HK-2 (cell line): ENCODE measurements around the gene BANK1.

Source experiments
- DNase-seq: peaks from one replicate; pipeline ENCODE4 v3.0.0-alpha.2; 2018; ENCODE audit not compliant: unreplicated experiment

Gene BANK1, protein sequence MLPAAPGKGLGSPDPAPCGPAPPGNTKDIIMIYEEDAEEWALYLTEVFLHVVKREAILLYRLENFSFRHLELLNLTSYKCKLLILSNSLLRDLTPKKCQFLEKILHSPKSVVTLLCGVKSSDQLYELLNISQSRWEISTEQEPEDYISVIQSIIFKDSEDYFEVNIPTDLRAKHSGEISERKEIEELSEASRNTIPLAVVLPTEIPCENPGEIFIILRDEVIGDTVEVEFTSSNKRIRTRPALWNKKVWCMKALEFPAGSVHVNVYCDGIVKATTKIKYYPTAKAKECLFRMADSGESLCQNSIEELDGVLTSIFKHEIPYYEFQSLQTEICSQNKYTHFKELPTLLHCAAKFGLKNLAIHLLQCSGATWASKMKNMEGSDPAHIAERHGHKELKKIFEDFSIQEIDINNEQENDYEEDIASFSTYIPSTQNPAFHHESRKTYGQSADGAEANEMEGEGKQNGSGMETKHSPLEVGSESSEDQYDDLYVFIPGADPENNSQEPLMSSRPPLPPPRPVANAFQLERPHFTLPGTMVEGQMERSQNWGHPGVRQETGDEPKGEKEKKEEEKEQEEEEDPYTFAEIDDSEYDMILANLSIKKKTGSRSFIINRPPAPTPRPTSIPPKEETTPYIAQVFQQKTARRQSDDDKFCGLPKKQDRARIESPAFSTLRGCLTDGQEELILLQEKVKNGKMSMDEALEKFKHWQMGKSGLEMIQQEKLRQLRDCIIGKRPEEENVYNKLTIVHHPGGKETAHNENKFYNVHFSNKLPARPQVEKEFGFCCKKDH

DNA sequence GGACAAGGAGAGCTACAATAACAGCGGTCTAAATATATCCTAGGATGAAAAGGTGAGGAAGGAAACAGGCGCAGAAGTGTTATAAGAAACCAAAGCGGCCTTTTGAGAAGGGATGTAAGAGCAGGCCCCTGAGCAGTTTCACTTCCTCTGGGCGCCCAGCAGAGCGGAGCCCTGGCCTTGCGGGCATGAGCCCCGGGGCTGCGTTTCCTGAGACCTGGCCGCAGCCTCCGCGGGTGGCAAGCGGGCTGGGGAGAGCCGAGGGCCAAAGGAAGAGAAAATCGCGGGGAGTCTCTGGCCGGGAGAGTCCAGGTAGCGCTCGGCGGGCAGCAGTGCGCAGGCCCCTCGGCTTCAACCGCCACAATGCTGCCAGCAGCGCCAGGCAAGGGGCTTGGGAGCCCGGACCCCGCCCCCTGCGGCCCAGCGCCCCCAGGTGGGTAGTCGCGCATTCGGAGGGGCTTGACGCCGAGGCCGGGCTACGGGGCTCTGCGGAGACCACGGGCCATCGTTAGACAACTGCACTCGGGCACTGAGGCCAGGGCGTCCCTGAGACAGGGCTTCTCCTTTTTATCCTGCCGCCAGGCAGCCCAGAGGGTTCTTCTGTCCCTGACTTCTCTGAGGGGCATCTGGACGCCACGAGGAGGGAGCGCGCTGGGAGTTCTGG lies at the start of gene BANK1:
BANK1 (plus strand) TSS at position 210 of the 661 bp plus-strand sequence; CDS start at position 361, 151 bp downstream.
- DNase-seq, result peak; percentile 70

DNA sequence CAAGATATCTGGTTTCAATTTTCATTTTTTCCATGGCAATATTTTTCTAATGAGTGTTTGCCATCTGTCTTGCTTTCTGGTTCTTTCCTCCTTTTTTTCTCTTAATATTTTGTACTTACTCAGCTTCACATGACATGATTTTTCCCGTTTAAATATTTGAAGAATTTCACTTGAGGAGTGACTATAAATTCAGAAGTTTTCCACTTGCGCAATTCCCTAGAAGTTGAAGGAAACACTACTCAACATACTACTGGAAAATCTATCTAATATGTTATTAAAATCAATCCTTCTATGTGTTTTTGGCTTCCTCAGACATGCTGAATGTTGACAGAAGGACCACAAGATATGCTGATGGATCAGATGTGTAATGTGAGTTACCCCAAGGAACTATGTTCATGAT lies 36.8 kb upstream of the BANK1 start:
- DNase-seq, result no peak

DNA sequence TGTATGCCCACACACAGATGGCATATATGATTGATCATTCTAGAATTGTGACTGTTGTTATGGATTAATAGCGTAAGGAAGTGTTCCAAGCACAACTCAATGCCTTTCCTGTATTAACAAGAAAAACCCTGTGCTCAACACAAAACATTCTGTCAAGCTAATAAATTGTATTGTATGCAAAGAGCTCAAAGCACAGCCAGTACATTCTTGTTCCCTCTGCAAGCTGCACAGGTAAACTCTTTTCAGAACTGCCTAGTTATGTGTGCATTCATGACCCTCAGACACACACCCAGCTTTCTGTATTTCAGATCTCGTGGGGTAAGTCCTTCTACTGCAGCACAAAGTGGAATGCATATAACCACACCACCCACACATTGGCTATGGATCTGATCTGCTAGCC lies 34.3 kb upstream of the BANK1 start:
- no peak for DNase-seq

DNA sequence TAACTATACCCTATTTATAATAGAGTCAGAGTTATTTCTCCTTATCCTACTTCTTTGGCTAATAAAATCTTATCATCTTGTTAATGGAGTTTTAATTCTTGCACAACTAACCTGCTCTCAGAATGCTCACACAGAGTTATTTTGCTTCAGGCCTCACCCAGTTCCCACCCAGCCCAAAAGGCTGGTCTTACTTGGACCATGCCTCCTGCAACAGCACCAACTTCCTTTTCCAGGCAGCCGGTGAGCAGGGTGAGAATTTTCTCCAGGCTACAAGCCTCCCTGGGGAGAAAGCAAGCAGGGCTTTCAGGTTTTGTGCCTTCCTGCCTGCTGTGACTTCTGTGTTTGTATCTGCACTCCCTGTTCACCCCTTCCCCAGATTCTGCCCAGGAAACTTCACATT lies 29.1 kb upstream of the BANK1 start:
- DNase-seq, result no peak

DNA sequence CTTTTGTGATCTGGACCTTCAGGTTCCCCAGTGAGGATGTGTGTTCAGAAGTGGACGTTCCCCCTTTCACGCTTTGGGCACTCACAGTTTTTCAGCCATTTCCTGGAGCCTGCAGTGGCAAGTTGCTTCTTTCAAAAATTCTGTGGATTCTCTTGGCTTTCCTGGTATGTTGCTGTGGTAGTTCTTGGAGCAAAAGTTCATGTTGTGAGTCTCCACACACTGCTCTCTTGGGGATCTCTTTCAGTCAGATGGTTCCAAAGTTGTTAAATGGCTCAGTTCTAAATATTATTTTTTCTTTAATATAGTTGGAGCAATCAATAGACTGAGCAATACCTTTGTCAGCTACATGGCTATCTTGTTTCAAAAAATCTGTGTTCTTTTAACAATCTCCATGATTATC lies 28.5 kb upstream of the BANK1 start:
- DNase-seq, result no peak

DNA sequence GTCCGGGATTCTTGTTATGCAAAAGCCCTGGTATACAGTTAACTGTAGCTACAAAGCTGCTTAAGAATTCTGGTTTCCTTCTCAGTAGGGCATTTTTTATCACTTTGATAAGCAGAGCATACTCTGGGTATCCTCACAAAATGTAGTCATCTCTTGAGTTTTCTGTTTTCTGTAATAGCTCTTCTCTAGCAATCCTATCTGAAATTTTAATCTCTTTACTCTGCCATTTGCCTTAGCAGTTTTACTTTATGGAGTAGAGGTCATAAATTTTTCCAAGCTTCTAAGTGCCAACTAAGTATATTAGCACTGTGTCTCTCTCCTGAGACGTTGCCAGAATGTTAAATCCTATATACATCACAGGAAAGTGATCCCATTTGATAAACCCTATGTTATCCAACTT lies 28.0 kb upstream of the BANK1 start:
- no peak for DNase-seq

DNA sequence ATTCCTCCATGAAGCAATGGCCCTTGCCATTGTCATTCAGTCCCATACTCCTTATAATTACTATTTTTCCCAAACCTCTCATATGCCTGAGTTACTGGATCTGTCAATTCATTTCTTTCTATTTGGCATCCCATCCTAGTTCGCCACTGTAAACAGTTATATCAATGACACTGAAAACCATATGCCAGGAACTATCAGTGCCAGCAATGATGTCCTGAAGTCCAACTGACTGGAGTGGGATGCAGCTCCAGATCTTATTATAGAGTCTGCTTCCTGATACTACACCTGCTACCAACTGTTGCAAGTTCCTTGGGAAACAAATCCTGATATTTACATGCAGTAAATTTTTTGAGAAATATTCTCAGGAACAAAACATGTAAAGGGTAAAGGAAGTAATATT lies 27.0 kb upstream of the BANK1 start:
- no peak for DNase-seq

DNA sequence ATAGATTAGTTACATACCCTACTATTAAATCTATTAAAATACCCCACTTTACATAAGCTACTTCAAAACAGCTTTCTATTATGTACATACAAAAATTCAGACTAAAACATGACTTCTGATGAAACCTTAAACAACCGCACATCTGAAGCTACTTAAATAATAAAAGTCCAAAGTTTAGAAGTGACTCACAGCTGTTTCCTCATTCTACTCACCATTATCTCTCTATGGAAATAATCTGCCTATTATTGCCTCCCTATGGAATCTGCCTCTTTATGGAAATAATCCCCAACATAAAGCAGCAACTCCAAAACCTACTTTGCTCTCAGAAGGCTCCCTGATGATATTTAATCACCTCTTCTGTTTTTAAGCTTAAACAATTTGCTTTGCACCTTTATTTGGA lies 15.7 kb upstream of the BANK1 start:
- DNase-seq, result no peak

DNA sequence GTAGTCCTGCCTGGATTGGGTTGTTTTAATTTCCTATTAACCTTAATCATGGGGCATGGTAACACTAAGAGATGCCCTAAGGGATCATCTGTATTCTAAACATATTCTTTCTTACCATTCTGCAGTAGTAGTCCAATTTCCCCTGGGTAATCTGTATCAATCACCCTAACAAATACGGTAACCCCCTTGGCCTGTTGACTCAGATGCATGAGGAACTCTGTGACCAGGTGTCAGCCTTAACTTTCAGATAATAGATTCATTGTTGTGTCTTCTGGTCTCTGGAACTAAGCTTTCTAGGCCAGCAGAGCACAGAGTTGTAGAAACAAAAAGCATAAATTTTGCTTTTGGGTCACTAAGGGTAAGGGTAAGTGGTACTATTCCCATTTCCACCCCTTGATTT lies 13.1 kb upstream of the BANK1 start:
- no peak for DNase-seq

DNA sequence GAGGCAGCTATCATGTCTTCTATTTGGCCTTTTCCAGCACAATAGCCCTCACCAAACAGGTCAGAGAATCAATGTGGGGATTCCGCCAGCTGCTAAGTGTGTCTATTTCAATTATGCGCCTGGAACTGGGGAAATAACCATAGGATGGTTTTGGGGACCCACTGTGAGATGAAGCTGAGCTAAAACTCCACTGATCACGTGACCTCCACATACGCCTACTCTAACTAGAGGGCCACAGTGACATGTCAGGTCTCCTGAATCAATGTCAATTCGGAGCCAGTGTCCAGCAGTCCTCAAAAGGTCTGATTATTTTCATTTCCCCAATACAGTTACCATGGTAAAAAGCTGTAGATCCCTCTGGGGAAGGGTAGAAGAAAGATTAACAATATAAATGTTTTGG lies 10.2 kb upstream of the BANK1 start:
- DNase-seq, result no peak

DNA sequence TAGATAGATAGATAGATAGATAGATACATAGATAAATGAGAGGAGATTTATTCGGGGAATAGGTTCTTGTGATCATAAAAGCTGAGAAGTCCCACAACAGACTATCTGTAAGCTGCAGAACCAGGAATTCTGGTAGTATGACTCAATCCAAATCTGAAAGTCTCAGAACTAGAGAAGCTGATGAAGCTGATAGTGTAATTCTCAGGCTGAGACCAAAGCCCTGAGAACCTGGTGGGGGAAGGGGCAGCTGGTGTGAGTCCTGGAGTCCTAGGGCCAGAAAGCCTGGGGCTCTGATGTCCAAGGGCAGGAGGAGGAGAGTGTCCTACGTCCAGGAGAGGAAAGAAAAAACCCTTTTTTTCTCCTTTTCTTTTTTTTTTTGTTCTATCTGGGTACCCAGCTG lies 8.0 kb upstream of the BANK1 start:
- no peak for DNase-seq

DNA sequence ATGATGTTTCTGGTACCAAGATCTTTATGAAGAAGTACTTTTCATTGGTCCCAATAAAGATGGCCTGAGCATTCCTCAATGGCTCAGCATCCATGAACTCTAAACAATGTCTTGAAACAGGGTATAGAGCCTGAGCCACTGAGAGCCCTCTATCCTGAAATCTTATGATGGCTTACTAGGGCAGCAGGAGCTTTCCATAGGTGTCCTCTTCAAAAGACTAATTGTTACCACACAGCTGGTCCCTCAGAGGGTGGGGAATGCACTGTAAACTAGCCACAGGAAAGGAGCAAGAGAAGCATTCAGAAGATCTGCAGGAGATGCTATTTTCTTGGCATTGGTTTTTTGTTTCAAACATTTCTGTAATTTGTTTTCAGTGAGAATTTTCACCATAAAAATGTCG lies 5.6 kb upstream of the BANK1 start:
- no peak for DNase-seq

DNA sequence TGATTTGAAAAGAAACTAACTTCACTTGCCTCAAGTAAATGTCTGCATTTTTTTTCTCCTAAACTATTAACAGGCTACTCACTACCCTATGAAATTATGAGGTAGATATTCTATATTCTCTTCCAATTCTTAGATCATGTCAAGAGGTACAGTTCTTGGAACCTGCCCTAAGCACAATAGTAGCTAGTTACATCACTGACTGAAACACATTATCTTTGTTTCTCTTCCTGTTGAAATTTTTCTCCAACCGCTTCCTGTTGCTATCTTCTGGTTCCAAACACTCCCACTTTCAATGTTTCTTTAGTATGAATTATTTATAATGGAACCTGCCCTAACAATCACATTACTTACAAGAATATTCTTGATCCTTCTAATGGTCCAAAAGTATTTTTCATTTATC lies 5.0 kb upstream of the BANK1 start:
- DNase-seq, result no peak

DNA sequence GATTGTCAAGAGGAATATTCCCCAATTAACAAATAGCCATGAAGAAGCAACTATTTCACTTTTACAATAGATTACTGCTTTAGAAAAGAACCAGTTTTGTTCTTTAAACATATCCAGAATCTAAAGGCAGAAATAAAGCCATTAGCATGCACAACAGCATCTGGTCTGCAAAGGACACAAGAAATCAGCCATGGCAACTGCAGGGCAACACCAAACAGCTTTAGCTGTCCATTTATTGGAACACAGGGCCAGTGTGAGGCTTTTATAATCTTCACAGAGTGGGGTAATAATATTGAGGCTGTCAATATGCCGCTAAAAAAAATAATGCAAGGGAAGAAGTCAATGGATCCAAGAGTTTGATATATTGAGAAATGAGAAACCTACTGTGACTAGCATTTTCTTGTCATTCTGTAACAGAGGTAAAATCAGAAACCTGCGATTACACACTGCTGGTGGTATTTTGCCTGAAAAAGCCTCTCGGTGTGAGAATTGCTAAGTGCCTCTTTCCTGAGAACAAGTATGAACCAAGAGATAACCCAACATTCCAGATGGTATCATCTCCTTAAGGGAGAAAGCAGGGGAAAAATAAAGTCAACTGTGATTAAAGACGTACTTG lies 2.7 kb upstream of the BANK1 start:
- DNase-seq, result no peak

DNA sequence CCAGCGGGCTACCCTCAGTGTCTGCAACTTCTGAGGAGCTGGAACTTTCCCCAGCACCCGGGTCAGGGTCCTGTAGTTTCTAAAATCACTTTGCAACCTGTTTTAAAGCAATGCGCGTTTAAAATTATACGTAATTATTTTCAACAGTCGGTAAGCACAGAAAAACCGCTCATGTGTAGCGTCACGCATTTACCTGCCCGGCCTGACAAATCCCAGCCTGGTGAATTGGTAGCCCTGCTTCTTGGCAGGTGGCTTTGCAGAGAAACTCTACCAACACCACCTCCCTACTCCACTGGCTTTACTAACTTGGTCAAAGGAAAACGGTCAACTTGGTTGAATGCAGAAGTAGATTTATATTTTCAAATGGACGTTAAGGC lies 640 bp downstream of the BANK1 start:
- no peak for DNase-seq

DNA sequence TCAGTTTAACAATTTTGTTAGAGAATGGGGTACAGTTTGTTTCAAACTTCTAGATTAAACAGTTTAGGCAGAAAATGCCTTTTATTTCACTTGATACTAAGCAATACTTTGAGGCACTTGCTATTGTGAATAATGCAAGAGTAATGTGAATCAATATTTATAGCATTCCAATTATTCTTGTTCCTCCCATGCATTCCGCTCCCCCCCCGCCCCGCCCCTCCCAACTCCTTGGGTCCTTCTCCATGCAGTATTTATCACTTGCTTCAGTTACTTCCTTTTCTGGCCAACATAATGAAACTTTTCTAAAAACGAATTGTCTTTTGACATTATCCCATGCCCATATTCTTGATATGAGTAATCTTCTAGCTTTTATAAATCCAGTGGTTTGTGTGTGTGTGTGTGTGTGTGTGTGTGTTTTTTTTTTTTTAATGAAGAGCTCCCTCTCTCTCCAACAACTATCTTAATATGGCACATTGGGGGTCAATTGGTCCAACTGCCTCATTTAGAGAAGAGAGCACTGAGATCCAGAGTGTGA lies 1.6 kb downstream of the BANK1 start:
- no peak for DNase-seq

DNA sequence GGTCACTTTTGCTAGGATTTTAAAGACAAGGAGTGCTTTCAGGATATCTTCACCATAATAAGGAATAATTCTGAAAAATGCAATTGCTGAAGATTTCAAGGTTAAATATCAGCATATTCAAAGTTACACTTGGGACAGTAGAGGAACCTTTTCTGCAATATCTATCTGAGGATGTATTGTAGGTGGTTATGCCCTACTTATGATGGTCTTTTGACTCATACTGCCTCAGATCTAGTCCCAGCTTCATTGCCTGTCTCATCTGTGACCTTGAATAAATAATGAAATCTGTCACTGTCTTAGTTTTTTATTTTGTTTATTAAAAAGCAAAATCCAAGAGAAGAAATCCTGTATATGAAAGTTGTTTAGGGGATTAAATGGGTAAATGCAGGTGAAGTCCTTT lies 2.9 kb downstream of the BANK1 start:
- no peak for DNase-seq

DNA sequence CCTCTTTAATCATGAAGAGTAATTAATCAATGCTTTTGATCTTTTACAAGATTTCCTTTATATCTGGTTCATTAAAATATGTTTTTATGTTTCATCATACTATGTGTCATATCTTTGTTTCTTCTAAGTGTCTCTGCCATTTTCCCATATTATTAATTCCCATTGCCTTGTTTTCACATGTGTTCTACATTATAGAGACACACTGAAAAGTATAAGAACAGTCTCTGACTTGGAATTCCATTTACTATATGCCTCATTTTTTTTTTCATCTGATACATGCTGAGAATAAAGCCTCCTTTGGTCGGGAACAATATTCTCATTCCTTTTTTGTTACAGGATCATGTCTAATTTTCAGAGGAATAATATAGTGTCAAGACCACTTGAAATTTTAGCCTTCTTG lies 4.3 kb downstream of the BANK1 start:
- DNase-seq, result no peak

DNA sequence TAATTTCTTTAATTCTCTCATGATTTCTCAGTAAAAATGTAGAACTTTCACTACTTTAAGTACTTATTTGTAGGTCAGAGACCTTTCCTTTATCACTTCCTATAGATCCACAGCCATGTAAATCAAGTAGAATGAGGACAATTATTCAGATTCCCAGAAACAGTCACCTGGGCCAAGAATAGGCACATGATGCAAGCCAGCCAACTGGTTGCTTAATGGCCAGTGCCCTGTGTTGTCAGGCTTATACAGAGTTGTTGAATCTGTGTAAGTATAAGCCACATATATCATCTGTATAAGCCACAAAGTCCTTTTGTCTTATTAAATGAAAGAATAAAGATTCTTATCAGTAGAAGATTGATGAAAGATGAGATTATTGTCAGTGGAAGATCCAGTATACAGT lies 5.2 kb downstream of the BANK1 start:
- DNase-seq, result no peak

DNA sequence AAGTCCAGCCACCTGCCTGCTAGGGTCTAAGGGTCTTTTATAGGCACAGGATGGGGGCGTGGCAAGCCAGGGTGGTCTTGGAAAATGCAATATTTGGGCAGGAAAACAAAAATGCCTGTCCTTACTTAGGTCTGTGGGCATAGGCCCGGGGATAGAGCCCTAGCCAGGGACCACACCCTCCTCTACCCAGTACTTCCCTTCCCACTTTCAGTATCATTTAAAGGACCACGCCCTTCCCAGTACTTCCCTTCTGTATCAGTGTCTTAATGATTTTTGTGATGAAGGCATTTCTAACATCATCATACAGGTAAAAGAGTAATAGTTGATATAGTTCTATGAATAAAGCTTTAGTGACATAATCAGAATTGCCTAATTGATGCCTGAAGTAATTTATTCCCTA lies 11.4 kb downstream of the BANK1 start:
- no peak for DNase-seq

DNA sequence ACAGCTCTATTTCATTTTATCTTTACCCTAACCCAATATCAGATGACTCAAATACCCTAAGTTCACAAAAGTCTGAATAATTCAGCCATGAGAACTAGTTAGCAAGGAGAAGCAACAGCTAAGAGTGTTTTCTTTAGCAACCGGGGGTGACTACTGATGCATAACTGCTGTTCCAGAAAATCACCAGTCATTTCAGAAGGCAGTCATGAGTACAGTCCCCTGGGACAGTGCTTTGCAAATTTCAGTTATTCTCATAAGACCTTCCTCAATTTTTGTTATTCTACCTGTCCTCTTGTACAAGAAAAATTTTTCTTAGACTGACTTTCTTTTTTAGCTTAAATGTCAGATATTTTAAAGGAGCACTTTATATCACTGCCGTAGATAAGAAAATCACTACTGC lies 16.4 kb downstream of the BANK1 start:
- DNase-seq, result peak; percentile 8

DNA sequence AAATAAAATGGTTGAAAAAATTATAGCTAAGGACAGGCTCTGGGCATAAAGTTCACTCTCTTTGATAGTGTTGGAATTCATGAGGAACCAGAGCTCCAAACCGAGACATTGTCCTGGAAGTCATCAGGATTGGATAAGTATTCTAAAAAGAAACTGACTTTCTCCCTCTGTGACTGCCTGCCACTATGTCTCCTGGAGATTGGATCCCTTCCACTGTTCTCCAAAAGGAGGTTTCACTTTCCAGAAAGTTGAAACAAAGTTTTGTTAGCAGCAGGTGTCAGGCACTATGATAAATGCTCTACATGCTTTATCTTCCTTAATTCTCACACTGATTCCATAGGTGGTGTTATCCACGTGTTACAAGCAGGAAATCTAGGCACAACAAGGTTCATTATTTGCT lies 16.8 kb downstream of the BANK1 start:
- DNase-seq, result no peak
